Upper lobe of left lung (tissue), 6 donors: ENCODE measurements around the gene GATA3. TPM values are rescaled to one million over a fixed set of nuclear protein-coding genes. Genes with fewer than 3 reads are reported as not detected.

Source experiments
- ATAC-seq, 2 donors: fragments of 200-7000 bp; cut with Tn5 transposase; one replicate each; pipeline ENCODE4 v1.9.1; 2022; ENCODE audit warnings: mild to moderate bottlenecking in 2 of 2, moderate library complexity in 2 of 2; ENCODE audit not compliant: low FRiP score in 2 of 2
- DNase-seq, 2 donors: peaks; one replicate each; pipeline ENCODE4 v3.0.0-alpha.2; 2019 to 2020
- H3K27ac ChIP-seq, 4 donors: fragments of 200-600 bp; sonication (generic); one replicate each; pipeline ENCODE4 v1.5.1; 2016 to 2019
- H3K27me3 ChIP-seq, 4 donors: fragments of 200-600 bp; sonication (generic); one replicate each; pipeline ENCODE4 v1.5.1; 2017 to 2019
- H3K36me3 ChIP-seq, 4 donors: fragments of 200-600 bp; sonication (generic); one replicate each; pipeline ENCODE4 v1.5.1; 2016 to 2019
- H3K4me1 ChIP-seq, 4 donors: fragments of 200-600 bp; sonication (generic); one replicate each; pipeline ENCODE4 v1.5.1; 2018 to 2019
- H3K4me3 ChIP-seq, 4 donors: fragments of 200-600 bp; sonication (generic); one replicate each; pipeline ENCODE4 v1.5.1; 2017 to 2019; ENCODE audit warnings: mild to moderate bottlenecking in 2 of 4, moderate library complexity in 1 of 4
- H3K9me3 ChIP-seq, 4 donors: fragments of 200-600 bp; sonication (generic); one replicate each; pipeline ENCODE4 v1.5.1; 2018 to 2019
- EP300 ChIP-seq, 4 donors: sonication (generic); formaldehyde crosslinking; IDR thresholded peaks; one replicate each; pipeline ENCODE4 v1.5.1; 2017; ENCODE audit warnings: antibody characterized with exemption in 4 of 4, control low read depth in 2 of 4
- POLR2A ChIP-seq, 4 donors: fragments of 450-650 bp; IDR thresholded peaks; one replicate each; pipeline ENCODE4 v1.5.1; 2016 to 2017; ENCODE audit warnings: antibody characterized with exemption in 4 of 4, mild to moderate bottlenecking in 2 of 4
- POLR2AphosphoS5 ChIP-seq, 2 donors: sonication (generic); formaldehyde crosslinking; IDR thresholded peaks; one replicate each; pipeline ENCODE4 v1.5.1; 2017; ENCODE audit warnings: antibody characterized with exemption in 2 of 2
- WGBS, 2 donors: methylation state at CpG; one replicate each; pipeline ENCODE4 v1.1.5; 2017 to 2018; 5-methylcytosine and 5-hydroxymethylcytosine counted together
- total RNA-seq, 6 donors: library from RNA; depleted of rRNA in 4 of 6; stranded (reverse); fragments of >200 nt in 4 of 6; gene quantifications; one replicate each; pipeline versions ENCODE4 v1.1.0 to v1.2.1, GENCODE V29; 2016 to 2021
- TF ChIP-seq, protein P1 (sequence below), 6 experiments: fragments of 450-650 bp in 4 of 6; fragments of 200-600 bp in 2 of 6; sonication (generic) in 2 of 6; IDR thresholded peaks; one replicate each; pipeline ENCODE4 v1.5.1; 2016 to 2019; ENCODE audit warnings: antibody characterized with exemption in 6 of 6
- donor health status: DM: no; HTN: no; CAD: no; lungs with moderate emphysema.
- donor health status: DM: no; HTN: yes; CAD: no; lungs with severe emphysema.

Gene GATA3
- total RNA-seq, 6 donors from 2014 or later: 0.22 to 6.3 (median 2.7) TPM

DNA sequence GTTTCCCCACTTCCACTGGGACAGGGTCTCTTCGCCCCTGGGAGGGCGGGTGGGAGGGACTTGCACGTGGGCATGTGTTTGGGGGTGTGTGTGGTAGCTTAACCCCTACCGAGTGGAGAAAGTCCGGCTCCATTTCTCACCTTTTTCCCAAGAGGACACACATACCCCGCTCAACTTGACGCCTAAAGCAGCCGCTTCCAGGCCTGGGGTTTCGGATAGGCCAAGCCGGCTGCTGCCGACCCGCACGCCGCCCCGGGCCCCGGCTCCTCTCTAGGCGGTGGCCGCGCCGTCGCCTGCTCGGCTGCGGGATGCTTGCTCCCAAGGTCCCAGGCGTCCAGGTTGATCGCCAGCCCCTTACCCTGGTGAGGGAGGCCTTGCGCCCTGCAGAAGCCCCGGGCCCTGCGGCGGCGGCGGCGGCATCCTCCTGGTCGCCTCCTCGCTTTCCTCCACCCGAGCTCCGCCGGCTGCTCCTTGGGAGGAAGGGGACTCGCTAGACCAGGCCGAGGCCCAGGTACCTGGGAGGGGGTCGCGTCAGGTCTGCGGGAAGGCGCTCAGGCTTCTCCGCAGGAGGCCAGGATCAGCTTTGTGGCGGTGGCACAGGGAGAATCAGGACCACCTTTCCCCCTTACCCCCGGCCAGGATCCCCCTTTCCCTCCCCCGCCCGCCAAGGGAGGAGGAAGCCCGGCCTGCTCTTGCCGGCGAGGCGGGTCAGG lies 3.2 kb upstream of the GATA3 start:
- TF ChIP-seq POLR2A (IDR thresholded peaks at IDR 0.05) (no peak), POLR2AphosphoS5 (IDR thresholded peaks at IDR 0.05) (no peak), EP300 (IDR thresholded peaks at IDR 0.05) (no peak)
- TF ChIP-seq, protein P1, sequence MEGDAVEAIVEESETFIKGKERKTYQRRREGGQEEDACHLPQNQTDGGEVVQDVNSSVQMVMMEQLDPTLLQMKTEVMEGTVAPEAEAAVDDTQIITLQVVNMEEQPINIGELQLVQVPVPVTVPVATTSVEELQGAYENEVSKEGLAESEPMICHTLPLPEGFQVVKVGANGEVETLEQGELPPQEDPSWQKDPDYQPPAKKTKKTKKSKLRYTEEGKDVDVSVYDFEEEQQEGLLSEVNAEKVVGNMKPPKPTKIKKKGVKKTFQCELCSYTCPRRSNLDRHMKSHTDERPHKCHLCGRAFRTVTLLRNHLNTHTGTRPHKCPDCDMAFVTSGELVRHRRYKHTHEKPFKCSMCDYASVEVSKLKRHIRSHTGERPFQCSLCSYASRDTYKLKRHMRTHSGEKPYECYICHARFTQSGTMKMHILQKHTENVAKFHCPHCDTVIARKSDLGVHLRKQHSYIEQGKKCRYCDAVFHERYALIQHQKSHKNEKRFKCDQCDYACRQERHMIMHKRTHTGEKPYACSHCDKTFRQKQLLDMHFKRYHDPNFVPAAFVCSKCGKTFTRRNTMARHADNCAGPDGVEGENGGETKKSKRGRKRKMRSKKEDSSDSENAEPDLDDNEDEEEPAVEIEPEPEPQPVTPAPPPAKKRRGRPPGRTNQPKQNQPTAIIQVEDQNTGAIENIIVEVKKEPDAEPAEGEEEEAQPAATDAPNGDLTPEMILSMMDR (IDR thresholded peaks at IDR 0.05): no peak
- H3K27me3 ChIP-seq: peaks cover 2 to 96% (median 66%) of the 10 kb centered on the region in 4 donors
- DNase-seq (peak in 1 of 2 donors; percentile 82), ATAC-seq (no peak)
- WGBS, 2 donors: 20 to 26% methylated on average over 19 to 50 of the region's 52 CpGs
- peak overlapping the region in 3 of 4 donors; percentile 34 to 51 (median 46) for H3K4me3 ChIP-seq
- no peaks in the 10 kb centered on the region for H3K36me3 ChIP-seq
- H3K4me1 ChIP-seq: peaks cover 50 to 73% (median 61%) of the 10 kb centered on the region in 4 donors
- no peaks in the 10 kb centered on the region for H3K9me3 ChIP-seq
- no peak overlapping the region for H3K27ac ChIP-seq

DNA sequence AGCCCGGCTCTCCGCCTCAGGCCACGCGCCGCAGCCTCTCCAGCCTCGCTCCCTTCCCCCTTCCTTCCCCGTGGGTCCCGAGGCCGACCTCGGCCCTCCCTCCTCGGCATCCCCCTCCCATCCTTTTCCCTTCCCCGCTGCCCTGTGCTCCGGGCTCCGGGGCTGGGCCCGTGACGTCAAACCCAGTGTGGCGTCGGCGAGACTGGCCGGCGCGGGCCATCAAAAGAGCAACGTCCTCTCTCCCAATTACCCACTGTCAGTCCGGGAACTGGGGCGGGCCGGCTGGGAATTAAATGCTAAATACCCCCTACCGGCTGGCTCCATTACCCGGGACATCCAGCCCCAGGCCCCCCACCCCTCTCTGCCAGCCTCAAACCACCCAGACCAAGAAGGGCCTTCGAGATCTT lies 2.6 kb upstream of the GATA3 start:
- no peaks in the 10 kb centered on the region for H3K36me3 ChIP-seq
- H3K4me3 ChIP-seq: peak overlapping the region in 1 of 4 donors; percentile 9
- DNase-seq: peak in 1 of 2 donors; percentile 63
- no peak for ATAC-seq
- TF ChIP-seq EP300 (IDR thresholded peaks at IDR 0.05) (no peak), POLR2A (IDR thresholded peaks at IDR 0.05) (no peak), POLR2AphosphoS5 (IDR thresholded peaks at IDR 0.05) (no peak)
- TF ChIP-seq, protein P1 (IDR thresholded peaks at IDR 0.05): no peak
- H3K9me3 ChIP-seq: no peaks in the 10 kb centered on the region
- WGBS, 2 donors: 4 to 19% methylated on average over 8 to 22 of the region's 29 CpGs
- peaks cover 50 to 73% (median 61%) of the 10 kb centered on the region in 4 donors for H3K4me1 ChIP-seq
- H3K27ac ChIP-seq: no peak overlapping the region
- H3K27me3 ChIP-seq: peaks cover 2 to 93% (median 63%) of the 10 kb centered on the region in 4 donors

DNA sequence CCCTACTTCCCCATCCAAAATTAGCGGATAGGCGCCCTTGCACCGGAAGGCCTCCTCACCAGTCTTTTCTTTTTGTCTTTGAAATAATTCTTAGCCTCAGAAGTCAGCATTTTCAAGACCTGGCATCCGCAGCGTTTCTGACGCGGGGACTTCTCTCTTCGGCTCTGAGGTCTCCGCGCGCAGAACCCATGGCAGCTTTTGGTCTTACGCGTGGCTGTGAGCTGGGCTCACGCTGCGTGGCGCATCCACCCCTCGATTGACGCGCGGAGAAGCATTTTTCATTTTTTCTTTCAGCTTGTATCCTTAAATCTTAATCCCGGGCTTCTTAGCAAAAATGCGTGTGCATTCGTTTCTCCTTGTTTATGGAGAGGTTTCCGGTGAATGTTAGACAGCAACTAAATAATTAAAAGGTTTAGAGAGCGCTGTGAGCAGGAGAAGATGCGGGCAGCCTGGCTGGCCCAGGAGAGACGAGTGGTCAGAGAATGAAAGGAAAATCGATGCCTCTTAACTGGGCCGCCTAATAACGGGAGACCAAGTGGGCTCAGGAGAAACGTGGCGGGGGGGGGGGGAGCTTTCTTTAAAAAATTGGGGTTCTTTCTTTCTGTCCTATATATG lies 2.0 kb upstream of the GATA3 start:
- no peaks in the 10 kb centered on the region for H3K9me3 ChIP-seq
- TF ChIP-seq POLR2AphosphoS5 (IDR thresholded peaks at IDR 0.05): no peak
- TF ChIP-seq, protein P1 (IDR thresholded peaks at IDR 0.05): no peak
- TF ChIP-seq EP300 (IDR thresholded peaks at IDR 0.05): no peak
- no peak for TF ChIP-seq POLR2A (IDR thresholded peaks at IDR 0.05)
- WGBS, 2 donors: 19 to 29% methylated on average over 32 of the region's 32 CpGs
- H3K4me3 ChIP-seq: no peak overlapping the region
- H3K27me3 ChIP-seq: peaks cover 2 to 88% (median 57%) of the 10 kb centered on the region in 4 donors
- H3K4me1 ChIP-seq: peaks cover 50 to 77% (median 61%) of the 10 kb centered on the region in 4 donors
- H3K36me3 ChIP-seq: no peaks in the 10 kb centered on the region
- no peak overlapping the region for H3K27ac ChIP-seq
- DNase-seq (peak in 1 of 2 donors; percentile 54), ATAC-seq (no peak)

DNA sequence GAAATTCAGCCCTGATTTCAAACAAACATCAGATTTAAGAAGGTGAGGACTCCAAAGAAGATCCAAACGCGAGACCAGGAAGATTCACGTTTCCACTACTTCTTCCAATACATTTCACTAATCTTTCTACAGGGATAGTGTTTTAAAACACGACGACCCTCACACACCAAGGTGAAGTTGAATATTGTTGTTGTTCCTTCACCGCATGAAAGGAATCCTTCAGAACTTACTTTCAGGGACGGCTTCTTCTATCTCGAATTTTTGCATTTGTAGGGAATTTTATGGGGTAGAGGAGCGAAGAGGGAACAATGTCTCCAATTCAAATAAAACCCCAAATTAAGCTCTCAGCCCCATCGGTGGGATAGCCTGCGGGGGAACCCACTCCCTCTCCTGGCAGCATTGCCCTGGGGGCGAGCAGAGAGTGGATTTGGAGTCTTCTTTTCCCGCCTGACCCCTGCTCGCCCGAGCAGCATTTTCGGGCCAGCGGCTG lies 1.5 kb upstream of the GATA3 start:
- Histone ChIP-seq H3K4me3 (peak overlapping the region in 2 of 4 donors; percentile 54 to 60), H3K27ac (no peak overlapping the region), H3K27me3 (peaks cover 2 to 87% (median 55%) of the 10 kb centered on the region in 4 donors), H3K9me3 (no peaks in the 10 kb centered on the region), H3K36me3 (no peaks in the 10 kb centered on the region), H3K4me1 (peaks cover 50 to 82% (median 64%) of the 10 kb centered on the region in 4 donors)
- DNase-seq: no peak
- no peak for ATAC-seq
- WGBS, 2 donors: 12 to 14% methylated on average over 13 to 17 of the region's 17 CpGs
- TF ChIP-seq EP300 (IDR thresholded peaks at IDR 0.05) (no peak), POLR2A (IDR thresholded peaks at IDR 0.05) (no peak)
- TF ChIP-seq, protein P1 (IDR thresholded peaks at IDR 0.05): peak in 1 of 6 experiments; percentile 75
